Myocyte (in vitro differentiated cells): Measurements from ENCODE around the gene GIPR. TPM values are rescaled to one million over a fixed set of nuclear protein-coding genes. Genes with fewer than 3 reads are reported as not detected.
"Not testable (repeated sequence)": the region's sequence is repeated elsewhere in the genome, so short reads cannot be mapped to it uniquely, and the experiment has no call there.

ENCODE experiments used
- DNase-seq: peaks from one replicate; pipeline ENCODE4 v3.0.0-alpha.2; 2012; ENCODE audit warnings: low read depth
- total RNA-seq: library from RNA; depleted of rRNA; stranded (reverse); fragments of >200 nt; gene quantifications from 2 replicates; pipeline ENCODE4 v1.2.3, GENCODE V29; 2014

GIPR gene
- total RNA-seq, 1 donor from 2014 or later = 0.37 TPM

DNA sequence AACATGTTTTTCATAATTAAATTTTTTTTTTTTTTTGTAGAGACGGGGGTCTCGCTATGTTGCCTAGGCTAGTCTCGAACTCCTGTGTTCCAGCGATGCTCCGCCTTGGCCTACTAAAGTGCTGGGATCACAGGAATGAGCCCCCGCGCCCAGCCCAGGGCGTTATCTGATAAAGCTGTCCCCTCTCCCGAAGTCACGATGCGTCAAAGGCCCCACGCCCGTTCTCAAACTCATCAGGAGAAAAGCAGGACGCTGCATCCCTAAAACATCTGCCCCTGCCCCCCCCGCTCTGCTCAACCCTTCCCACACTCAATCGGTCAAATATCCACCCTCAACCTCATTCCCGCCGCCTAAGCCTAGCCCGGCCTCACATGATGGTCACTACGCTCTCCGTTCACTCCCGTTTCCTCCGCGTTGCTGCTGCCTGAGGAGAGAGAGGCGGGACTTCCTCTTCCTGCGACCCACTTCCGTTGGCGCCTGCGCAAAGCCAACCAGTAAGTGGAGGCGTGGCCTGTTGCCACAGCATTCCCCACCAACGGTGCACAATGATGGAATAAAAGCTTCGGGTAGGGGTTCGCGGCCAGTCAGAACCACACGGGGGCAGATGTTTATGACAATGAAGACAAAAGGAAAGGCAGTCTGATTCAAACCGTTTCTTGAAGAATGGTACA is 23.6 kb downstream of the GIPR start, which contains the start of gene SNRPD2:
Gene SNRPD2 (minus strand): TSS at position 438 of the 671 bp plus-strand sequence. CDS start 65 bp downstream, at position 373.
- peak; percentile 96 for DNase-seq

DNA sequence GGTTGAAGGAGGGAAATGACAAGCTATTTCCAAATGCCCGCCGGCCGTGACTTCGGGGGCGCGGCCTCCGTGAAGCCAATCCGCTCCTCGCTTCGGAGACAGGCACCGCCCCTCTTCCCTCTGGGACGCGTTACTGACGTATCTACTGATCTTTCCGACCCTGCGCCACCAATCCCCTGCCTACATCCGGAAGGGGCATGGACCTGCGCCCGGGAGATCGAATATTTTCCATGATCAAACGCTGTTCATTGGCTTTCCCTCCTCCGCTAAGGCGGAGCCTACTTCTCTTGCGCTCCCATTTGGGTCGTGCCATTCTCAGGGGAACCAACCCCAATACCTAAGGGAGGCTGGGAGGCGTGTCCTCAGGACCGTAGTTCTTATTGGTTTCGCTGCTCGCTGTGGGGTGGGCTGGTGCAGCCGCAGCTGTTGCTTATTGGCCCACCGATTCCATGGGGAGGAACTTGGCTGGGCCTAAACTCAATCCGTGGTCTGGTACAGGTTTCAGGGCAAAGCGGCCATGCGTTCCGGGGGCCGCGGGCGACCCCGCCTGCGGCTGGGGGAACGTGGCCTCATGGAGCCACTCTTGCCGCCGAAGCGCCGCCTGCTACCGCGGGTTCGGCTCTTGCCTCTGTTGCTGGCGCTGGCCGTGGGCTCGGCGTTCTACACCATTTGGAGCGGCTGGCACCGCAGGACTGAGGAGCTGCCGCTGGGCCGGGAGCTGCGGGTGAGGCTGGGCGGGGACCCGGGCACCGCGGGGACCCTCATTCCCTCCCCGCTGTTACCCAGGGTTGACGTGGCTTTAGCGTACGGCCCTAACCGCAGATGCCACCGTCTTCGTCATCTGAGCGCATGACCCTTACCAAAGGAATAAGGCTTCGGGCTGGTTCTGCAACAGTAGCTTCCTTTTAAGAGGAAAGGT is 24.4 kb downstream of the GIPR start, which contains the start of gene QPCTL:
Gene QPCTL (plus strand): TSS at position 480 of the 919 bp plus-strand sequence. CDS start 38 bp downstream, at position 518.
- peak; percentile 100 for DNase-seq

DNA sequence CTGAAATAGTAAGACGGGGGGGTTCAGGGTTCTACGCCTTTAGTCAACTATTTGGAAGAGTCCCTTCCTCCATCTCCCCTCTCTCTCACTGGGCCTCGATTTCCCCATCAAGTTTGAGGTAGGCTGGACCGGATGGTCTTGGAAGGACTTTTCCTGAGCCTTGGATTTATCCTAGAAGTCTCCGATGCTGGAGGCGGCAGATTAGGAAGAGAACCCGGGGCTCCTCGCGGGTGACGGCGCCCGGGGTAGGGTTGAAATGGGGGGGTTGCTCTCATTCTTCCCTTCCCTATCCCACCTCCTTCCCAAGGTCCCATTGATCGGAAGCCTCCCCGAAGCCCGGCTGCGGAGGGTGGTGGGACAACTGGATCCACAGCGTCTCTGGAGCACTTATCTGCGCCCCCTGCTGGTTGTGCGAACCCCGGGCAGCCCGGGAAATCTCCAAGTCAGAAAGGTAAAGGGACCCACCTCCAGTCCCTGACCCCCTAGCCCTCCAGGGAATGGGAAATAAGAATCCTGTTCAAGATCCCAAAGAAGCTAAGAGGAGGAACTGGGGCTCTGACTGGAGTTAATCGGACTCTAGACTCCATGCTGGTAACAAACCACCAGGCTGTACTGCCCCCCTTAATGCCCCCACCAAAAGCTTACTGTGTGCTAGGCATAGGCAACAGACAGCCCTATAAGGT is 25.2 kb downstream of the GIPR start:
- DNase-seq = peak; percentile 80

DNA sequence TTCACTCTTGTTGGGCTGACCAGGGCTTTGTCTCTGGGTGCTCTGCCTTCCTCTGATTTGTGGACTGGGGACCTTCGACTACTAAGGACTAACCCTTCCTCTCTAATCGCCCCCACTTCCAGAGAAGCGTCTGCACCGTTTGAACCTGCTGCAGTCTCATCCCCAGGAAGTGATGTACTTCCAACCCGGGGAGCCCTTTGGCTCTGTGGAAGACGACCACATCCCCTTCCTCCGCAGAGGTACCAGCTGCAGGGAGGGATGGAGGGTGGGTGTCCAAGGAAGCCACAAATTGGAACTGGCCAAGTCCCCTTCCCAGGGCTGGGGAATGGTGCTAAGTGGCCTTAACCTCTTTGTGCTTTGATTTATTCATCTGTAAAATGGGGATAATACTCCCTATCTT is 33.7 kb downstream of the GIPR start:
- DNase-seq = no peak

DNA sequence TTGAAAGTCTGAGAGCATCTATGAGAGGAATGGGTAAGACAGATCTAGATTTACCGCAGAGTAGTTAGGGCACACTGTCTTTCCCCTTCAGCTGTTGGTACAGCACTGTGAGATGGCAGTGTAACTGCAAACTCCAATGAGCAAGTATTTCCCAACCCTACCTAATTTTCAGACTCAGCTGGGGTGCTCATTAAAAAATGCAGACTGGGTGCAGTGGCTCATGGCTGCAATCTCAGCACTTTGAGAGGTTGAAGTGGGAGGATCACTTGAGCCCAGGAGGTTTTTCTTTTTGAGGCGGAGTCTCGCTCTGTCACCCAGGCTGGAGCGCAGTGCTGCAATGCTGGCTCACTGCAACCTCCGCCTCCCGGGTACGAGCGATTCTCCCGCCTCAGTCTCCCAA is 37.1 kb downstream of the GIPR start:
- no peak for DNase-seq

DNA sequence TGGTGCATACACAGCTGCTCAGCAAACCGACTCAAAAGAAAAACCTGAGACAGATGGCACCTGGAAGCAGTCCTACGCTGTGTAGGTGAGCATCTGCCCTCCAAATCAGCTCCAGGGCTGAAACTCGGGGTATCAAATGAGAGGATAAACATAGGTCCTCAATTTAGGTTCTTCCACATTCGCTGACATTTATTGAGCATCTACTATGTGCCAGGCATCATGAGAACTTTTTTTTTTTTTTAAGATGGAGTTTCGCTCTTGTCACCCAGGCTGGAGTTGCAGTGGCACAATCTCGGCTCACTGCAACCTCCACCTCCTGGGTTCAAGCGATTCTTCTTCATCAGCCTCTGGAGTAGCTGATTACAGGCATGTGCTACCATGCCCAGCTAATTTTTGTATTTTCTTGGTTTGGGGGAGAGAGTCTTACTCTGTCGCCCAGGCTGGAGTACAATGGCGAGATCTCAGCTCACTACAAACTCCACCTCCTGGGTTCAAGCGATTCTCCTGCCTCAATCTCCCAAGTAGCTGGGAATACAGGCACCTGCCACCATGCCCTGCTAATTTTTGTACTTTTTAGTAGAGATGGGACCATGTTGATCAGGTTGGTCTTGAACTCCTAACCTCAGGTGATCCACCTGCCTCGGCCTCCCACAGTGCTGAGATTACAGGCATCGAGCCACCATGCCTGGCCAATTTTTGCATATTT is 37.8 kb downstream of the GIPR start:
- no peak for DNase-seq

DNA sequence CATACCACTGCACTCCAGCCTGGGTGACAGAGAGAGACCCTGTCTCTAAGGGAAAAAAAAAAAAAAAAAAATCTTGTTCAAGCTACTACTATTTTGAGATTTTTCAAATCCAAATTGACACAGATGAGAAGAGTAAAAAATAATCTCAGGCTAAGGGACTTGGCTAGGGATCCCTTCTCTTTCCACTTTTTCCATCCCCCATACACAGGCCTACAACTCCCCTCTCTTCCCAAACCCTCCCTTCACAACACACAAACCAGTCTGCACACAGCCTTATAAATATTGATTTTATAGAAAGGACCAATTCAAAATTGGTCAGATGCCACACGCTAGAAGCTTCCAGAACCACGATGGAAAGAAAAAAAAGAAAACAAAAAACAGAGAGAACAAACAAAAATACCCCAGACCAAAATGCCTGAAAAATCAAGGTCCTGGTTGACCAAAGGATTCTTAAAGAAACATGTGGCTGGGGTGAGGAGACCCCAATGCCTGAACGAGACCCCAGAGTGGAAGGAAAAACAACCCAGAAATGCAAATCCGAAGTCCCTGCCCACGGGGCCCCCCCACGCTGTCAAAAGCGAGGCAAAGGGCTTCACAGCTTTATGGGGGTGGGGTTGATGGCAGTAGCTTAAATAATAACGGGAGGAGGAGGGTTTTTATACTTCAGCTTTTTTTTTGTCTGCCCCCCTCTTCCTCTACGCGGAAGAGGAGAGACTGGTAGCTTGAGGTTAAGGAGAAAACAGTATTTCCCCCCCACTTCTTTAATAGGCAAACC is 42.5 kb downstream of the GIPR start:
- no peak for DNase-seq

DNA sequence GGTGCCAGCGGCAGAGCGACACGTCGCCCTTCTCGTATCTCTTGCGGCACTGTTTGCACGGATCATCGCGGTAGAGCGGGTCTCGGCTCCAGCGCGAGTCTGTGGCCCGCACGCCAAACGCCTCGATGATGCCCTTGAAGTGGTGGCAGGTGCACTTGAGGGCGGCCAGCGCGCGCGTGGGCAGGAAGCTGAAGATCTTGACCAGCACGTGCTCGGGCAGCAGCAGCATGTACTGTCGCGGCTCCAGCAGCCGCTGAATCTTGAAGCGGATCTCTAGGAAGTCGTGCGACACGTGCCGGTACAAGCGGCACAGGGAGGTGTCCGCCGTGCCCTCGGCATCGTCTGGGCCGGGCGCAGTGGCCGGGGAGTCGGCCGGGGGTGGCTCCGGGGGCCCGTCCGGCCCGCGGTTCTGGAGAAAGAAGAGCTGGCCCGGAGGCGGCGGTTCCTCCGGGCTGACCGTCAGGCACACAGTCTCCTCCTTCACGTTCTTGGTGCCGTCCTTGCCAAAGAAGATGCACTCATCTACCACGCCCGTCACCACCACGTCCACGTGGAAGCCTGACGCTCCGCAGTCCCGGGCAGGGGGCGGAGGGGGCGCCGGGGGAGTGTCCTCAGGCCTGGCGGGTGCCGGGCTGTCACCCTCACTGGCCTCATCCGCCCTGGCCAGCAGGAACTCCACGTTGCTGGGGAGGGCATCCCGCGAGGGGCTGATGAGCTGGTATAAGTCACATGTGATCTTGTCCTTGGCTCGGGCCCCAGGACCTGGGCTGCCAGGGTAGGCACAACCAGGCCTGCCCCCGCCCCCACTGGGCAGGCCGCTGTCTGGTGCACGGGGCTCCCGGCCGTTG is 44.1 kb downstream of the GIPR start:
- DNase-seq = no peak

DNA sequence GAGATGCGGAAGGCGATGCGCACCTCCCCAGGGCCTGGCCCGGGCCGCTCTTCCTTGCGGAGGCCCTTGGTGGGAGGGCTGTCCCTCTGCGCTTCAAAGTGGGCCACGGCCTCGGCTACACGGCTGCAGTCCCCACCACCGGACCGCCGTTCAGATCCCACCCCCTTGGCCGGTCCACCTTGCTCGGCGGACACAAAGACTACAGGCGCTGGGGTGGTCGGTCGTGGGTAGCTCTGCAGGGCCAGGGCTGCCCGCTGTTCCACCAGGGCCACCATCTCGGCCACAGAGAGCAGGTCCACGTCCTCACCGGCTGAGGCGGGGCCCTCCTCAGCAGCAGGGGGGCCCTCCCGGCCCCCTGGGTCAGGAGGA is 44.7 kb downstream of the GIPR start:
- DNase-seq = no peak

DNA sequence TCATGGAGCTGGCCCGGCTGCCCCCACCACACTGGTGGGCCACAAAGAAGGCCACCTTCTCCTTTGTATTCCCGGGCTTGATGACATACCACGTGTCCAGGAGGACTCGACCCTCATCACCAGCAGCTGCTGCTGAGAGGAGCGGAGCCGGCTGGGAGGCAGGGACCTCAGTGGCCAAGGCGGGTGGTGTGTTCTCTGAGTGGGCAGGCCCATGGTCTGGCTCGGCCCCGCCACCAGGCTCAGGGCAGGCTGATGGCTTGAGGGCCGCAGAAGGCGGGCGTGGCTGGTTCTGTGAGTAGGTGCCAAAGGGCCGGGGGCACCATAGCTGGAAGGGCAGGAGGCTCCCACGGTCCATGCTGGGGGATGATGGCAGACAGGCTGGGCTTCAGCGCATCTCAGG is 45.1 kb downstream of the GIPR start:
- DNase-seq = no peak

DNA sequence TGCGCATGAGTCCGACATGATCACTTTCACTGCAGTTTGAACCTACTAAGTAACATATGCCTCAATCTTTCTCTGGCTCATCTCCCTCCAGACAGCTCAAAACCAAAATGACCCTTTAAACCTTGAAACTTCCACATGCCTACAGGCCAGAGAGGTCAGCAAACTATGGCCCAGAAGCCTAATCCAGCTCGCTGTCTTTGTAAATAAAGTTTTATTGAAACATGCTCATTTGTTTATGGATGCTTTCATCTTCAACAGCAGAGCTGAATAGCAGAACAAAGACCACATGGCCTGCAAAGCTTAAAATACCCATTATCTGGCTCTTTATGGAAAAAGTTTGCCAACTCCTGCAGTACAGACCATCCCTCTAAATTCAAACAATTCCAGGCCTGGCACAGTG is 47.1 kb downstream of the GIPR start:
- DNase-seq = no peak

DNA sequence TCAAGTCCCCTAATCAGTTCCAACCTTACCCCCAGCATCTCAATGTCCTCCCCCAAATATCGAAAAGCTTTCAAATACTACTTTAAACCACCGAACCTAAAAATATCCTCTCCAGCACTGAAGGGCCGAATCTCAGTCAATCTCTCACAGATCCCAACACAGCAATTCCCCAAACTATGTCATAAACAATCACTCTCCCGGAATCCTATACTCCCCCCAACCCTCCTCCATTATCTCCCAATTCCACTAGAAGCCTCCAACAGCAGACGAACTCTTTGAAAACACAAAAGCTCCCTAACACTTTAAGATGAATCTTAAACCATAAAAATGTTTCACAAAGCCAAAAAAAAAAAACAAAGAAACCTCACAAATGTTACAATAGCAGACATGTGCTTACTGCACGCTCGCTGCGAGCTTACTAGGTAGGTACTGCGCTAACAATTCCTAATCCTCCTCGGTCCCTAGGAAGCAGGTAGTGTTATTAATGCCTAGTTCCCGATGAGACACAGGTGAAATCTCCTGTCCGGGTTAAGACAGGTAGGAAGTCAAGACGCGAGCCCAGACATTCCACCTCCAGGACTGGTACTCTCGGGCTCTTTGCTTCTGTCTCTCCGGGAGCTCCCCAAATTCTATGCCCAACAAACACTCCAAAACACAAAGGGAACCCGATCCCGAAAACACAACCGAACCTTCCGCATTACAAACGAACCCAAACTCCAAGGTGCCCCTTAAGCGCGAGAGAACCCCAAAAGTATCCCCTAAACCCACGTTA is 48.5 kb downstream of the GIPR start:
- DNase-seq = peak; percentile 29

DNA sequence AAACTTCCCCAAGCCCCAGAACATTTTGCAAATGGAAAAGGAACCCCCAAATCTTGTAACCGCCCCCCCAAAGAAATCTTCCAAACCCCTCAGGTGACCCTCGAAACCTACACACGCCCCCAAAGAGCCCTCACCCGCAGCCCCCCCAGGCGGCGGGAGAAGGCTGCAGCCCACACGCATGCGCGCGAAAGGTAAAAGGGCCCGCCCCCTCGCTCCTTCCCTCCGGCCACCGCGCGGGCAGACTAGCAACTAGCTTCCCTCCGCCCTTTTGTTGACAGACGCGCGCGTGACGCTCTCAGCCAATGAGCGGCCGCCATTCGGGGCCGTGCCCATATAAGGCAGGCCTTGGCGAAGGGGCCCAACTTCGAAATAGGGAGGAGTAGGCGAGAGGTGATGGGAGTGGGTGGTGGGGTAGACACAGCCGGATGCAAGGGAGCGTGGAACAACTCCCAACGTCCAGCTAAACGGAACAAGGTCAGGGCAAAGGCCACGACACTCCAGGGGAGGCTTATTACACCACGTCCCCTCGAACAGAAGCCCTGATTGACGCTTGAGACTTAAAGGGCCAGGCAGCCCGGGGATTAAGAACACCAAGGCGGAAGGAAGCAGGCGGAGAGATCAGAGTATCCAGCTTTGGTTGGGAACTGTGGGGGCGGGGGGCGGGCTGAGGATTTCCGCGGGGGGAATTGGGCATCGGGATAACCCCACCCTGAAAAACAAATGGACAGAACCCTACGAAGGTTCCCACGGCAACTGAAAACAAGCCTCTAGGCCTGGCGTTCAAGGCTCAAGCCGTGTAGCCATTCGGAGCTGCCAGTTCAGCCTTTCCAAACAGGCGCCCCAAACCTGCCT is 49.3 kb downstream of the GIPR start:
- peak; percentile 100 for DNase-seq

DNA sequence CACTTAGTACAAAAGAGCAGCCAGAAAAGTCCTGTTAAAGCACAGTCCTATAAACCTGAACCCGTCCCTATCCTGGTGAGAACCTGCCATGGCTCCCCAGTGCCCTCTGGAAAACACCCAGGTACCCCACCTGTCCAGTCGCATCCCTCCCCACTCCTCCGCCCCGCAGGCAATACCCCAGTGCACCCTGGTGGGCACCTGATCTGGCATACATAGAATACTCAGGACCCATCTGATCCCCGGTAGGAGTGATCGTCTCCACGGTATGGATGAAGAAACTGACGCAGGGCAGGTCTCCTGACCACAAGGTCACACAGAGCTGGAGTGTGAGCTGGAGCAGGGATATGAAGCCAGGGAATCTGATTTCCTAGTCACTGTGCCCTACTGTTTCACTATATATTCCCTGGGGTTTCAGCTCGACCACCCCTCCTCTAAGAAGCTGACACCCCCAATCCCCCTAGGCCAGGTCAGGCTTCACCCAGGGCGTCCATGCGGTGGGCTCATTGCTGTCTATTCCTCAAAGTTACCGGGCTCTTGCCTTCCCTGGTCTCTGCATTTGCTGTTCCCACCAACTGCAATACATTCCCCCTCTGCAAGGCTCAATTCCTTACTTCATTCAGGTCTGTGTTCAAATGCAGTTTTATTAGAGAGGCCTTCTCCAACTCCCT is 50.1 kb downstream of the GIPR start:
- no peak for DNase-seq

DNA sequence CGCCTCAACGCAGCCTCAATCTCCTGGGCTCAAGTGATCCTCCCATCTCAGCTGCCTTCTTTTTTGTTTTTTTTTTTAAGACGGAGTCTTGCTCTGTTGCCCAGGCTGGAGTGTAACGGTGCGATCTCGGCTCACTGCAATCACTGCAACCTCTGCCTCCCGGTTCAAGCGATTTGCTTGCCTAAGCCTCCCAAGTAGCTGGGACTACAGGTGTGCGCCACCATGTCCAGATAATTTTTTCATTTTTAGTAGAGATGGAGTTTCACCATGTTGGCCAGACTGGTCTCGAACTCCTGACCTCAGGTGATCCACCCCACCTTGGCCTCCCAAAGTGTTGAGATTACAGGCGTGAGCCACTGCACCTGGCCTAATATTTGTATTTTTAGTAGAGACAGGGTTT is 52.0 kb downstream of the GIPR start:
- DNase-seq = not testable (repeated sequence)

DNA sequence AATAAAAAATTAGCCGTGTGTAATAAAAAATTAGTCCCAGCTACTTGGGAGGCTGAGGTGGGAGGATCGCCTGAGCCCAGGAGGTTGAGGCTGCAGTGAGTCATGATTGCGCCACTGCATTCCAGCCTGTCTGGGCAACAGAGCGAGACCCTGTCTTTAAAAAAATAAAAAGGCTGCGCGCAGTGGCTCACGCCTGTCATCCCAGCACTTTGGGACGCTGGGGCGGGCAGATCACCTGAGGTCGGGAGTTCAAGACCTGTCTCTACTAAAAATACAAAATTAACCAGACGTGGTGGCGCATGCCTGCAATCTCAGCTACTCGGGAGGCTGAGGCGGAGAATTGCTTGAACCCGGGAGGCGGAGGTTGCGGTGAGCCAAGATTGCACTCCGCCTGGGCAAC is 60.7 kb downstream of the GIPR start:
- not testable (repeated sequence) for DNase-seq

DNA sequence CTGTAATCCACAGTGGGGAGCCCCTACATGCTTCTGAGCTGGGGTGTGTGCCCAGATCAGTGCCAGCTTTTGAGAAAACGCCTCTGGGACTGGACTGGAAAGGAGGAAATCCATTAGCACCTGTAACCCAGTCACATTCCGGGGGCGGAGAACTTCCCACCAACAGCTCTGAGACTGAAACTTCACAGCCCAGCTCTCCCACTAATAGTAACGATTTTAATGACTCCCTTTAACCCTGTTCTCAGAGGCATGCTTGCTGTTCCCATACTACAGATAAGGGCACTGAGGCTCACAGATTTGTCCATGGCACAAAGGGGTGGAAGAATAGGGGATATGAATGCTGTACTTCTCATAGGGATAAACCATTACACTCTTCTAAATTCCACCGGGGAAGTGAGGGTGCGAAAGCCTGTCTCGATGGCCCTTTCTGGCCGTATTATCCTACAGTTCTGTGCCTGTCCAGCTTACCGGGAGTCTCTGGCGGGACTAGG is 61.8 kb downstream of the GIPR start:
- peak; percentile 11 for DNase-seq
